Left lung (tissue), 10 donors: Measurements from ENCODE around the gene ARIH2. TPM values are rescaled to one million over a fixed set of nuclear protein-coding genes. Genes with fewer than 3 reads are reported as not detected.

Experiments used
- ATAC-seq: fragments of 200-7000 bp; cut with Tn5 transposase; one replicate; pipeline ENCODE4 v1.9.1; 2020; ENCODE audit warnings: moderate library complexity
- DNase-seq, 4 donors: peaks; one replicate each; pipeline ENCODE4 v3.0.0-alpha.2; 2013 to 2020
- H3K27ac ChIP-seq, 2 donors: fragments of 200-600 bp; sonication (generic) in 1 of 2; one replicate each; pipeline versions ENCODE4 v1.5.0 to v1.8.0; 2020 to 2021
- H3K27me3 ChIP-seq, 2 donors: fragments of 200-600 bp; sonication (generic) in 1 of 2; one replicate each; pipeline versions ENCODE4 v1.5.0 to v1.8.0; 2020 to 2021
- H3K36me3 ChIP-seq, 2 donors: fragments of 200-600 bp; sonication (generic) in 1 of 2; one replicate each; pipeline versions ENCODE4 v1.5.0 to v1.8.0; 2020 to 2021
- H3K4me1 ChIP-seq, 2 donors: fragments of 200-600 bp; one replicate each; pipeline ENCODE4 v1.8.0; 2021
- H3K4me3 ChIP-seq, 2 donors: fragments of 200-600 bp; sonication (generic) in 1 of 2; one replicate each; pipeline versions ENCODE4 v1.5.0 to v1.8.0; 2020 to 2021; ENCODE audit warnings: mild to moderate bottlenecking in 1 of 2
- H3K9me3 ChIP-seq, 2 donors: fragments of 200-600 bp; sonication (generic) in 1 of 2; one replicate each; pipeline versions ENCODE4 v1.5.0 to v1.8.0; 2020 to 2021
- intact Hi-C, 2 donors: fragments of 100-400 bp; cut with DNase I; formaldehyde crosslinking; loops; one replicate each; pipeline versions ENCODE4 v1.11.2 to v1.14.2; 2022
- polyA plus RNA-seq, 6 donors: library from polyadenylated mRNA; unstranded; fragments of 120-200 nt; gene quantifications; one replicate each; pipeline ENCODE4 v1.2.1, GENCODE V29; 2013; ENCODE audit not compliant: insufficient read length in 6 of 6
- total RNA-seq, 2 donors: library from RNA; stranded (reverse); fragmentation: NEBNext Ultra II Directional; extraction: Animal tissue kit (Norgen Biotek cat#: 25700); gene quantifications; one replicate each; pipeline ENCODE4 v1.2.1, GENCODE V29; 2021
- TF ChIP-seq, protein P1 (sequence below), 2 donors: fragments of 200-600 bp; sonication (generic) in 1 of 2; IDR thresholded peaks; one replicate each; pipeline versions ENCODE4 v1.5.0 to v1.8.0; 2021; ENCODE audit warnings: antibody characterized with exemption in 2 of 2
- donor health status: DM: no; HTN: yes; CAD: no.
- donor health status: DM: no; HTN: no; CAD: no.

ARIH2 gene
- total and polyA plus RNA-seq, 8 donors = 67.9 to 92.4 (median 83.5) TPM

DNA sequence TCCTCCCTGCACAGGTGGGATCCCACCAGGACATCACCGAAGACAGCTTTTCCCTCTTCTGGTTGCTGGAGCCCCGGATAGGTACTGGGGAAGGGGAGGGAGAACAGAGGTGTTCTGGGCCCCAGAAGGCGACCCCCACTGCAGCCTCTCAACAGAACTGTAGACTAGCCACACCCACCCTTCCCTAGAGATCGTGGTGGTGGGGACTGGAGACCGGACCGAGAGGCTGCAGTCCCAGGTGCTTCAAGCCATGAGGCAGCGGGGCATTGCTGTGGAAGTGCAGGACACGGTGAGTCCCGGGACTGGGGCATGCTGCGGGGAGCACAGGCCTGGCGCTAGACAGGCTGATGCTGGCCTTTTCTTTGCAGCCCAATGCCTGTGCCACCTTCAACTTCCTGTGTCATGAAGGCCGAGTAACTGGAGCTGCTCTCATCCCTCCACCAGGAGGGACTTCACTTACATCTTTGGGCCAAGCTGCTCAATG is 104.1 kb downstream of the ARIH2 start:
- TF ChIP-seq, protein P1, sequence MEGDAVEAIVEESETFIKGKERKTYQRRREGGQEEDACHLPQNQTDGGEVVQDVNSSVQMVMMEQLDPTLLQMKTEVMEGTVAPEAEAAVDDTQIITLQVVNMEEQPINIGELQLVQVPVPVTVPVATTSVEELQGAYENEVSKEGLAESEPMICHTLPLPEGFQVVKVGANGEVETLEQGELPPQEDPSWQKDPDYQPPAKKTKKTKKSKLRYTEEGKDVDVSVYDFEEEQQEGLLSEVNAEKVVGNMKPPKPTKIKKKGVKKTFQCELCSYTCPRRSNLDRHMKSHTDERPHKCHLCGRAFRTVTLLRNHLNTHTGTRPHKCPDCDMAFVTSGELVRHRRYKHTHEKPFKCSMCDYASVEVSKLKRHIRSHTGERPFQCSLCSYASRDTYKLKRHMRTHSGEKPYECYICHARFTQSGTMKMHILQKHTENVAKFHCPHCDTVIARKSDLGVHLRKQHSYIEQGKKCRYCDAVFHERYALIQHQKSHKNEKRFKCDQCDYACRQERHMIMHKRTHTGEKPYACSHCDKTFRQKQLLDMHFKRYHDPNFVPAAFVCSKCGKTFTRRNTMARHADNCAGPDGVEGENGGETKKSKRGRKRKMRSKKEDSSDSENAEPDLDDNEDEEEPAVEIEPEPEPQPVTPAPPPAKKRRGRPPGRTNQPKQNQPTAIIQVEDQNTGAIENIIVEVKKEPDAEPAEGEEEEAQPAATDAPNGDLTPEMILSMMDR (IDR thresholded peaks at IDR 0.05) = no peak
- Histone ChIP-seq H3K36me3 (peaks cover 0 to 46% of the 10 kb centered on the region in 2 donors), H3K4me3 (peak overlapping the region; percentile 91 to 99), H3K4me1 (peaks cover 27 to 70% of the 10 kb centered on the region in 2 donors), H3K9me3 (no peaks in the 10 kb centered on the region), H3K27ac (peak overlapping the region; percentile 100), H3K27me3 (no peaks in the 10 kb centered on the region)
- DNase-seq (no peak), ATAC-seq (no peak)
- intact Hi-C loops = no loop called here

DNA sequence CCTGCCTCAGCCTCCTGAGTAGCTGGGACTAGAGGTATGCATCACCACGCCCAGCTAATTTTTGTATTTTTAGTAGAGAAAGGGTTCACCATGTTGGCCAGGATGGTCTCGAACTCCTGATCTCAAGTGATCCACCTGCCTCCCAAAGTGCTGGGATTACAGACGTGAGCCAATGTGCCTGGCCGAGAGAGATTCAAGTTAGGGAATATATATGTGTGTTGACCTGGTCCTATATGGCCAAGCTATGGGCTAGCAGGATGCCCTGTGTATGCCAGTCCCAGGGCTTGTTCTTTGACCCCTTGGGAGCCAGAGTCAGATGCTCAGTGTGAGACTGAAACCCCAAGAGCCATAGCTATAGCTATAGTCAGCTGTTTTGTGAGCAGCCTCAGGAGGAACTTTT is 105.1 kb downstream of the ARIH2 start:
- Histone ChIP-seq H3K4me3 (peak overlapping the region in 1 of 2 donors; percentile 91), H3K27ac (no peak overlapping the region), H3K4me1 (peaks cover 35 to 76% of the 10 kb centered on the region in 2 donors), H3K9me3 (no peaks in the 10 kb centered on the region), H3K36me3 (peaks cover 0 to 46% of the 10 kb centered on the region in 2 donors), H3K27me3 (no peaks in the 10 kb centered on the region)
- TF ChIP-seq, protein P1 (IDR thresholded peaks at IDR 0.05) = no peak
- ATAC-seq = no peak
- no peak for DNase-seq
- intact Hi-C loops = no loop called here

DNA sequence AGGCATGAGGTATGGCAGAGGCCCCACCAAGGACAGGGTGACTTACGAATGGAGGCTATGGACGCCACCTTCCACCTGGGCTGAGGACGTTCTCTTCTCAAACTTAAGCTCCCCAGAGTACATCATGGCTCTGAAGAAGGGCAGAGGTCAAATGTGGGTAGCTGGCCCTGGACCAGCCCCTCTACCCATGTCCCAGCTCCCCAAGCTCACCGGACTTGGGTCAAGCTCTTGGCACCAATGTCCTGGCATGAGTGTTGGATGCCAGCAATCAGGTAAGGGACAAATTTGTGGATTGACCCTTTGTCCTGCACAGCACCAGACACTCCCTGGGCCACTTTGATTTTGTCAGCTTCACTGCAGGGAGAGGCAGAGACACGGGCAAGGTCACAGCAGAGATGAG is 105.8 kb downstream of the ARIH2 start:
- intact Hi-C loops = no loop called here
- TF ChIP-seq, protein P1 (IDR thresholded peaks at IDR 0.05) = no peak
- H3K36me3 ChIP-seq = peaks cover 0 to 46% of the 10 kb centered on the region in 2 donors
- H3K4me1 ChIP-seq = peaks cover 32 to 72% of the 10 kb centered on the region in 2 donors
- H3K27ac ChIP-seq = no peak overlapping the region
- H3K4me3 ChIP-seq = no peak overlapping the region
- no peaks in the 10 kb centered on the region for H3K27me3 ChIP-seq
- ATAC-seq (no peak), DNase-seq (no peak)
- H3K9me3 ChIP-seq = no peaks in the 10 kb centered on the region

DNA sequence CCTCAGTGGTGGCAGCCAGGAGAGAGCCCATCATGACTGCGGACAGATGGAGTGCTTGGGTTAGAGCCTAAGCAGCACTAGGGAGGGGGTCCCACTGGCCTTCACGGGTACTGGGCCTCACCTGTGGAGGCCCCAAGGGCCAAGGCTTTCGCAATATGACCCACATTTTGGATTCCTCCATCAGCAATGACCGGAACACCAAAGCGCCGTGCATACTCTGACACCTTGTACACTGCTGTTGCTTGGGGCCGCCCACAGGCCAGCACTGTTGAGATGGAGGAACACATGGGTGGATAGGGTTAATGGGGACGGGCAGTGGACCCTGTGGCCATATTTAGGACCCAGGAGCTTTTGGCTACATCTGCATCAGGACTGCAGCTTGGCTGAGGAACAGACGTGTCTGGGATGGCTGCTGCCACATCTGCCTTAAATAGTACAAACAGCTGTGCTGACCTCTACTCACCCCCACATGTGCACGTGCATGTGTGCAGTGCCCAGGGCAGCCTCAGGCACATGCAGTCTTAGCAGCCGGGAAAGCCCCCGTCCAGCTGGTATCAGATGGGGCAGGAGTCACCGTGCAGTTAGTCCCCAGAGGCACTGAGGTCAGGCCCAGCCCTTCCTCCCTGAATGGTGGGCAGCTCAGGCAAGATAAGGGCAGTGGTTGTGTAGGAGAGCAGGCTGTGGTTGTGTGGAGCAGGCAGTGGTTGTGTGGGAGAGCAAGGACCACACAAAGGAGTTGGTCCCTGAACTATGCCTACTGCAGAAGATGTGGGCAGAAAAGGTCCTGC is 106.6 kb downstream of the ARIH2 start:
- no peak for DNase-seq
- no peak for ATAC-seq
- Histone ChIP-seq H3K27me3 (no peaks in the 10 kb centered on the region), H3K36me3 (peaks cover 0 to 51% of the 10 kb centered on the region in 2 donors), H3K27ac (no peak overlapping the region), H3K4me3 (no peak overlapping the region), H3K4me1 (peaks cover 24 to 65% of the 10 kb centered on the region in 2 donors), H3K9me3 (no peaks in the 10 kb centered on the region)
- TF ChIP-seq, protein P1 (IDR thresholded peaks at IDR 0.05) = no peak
- intact Hi-C loops = no loop called here

DNA sequence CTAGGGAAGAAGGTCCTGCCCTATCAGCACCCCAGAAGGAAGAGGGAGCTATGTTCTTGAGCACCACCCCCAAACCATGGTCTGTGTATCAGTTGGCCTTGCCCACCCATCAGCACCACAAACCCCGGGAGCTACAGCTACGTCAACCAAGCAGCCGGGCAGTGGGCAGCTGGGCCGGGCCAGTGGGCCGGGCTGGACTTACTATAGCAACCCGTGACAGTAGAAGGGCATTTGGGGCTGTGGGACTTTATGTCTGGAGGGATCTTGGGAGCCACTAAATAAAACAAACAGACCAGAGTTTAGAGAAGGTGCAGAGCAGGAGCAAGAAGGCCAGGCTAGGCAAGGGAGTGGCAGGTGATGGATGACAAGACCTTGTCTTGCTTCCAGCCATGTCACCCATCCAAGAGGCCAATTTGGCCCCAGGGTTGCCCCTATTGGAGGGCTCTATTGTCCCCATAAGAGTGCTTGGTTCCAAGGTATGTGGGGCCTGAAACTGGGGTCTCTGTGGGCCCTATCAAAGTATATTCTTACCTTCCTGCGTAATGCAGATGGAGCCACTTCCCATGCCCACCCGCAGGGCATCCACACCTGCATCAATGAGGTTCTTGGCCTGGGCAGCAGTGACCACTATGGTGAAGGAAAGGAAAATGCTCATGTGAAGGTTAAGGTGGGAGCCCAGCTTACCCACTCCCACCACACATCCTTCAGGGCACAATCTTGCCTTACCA is 107.3 kb downstream of the ARIH2 start:
- Histone ChIP-seq H3K27me3 (no peaks in the 10 kb centered on the region), H3K4me1 (peaks cover 21 to 58% of the 10 kb centered on the region in 2 donors), H3K27ac (no peak overlapping the region), H3K9me3 (no peaks in the 10 kb centered on the region), H3K36me3 (peaks cover 0 to 58% of the 10 kb centered on the region in 2 donors), H3K4me3 (no peak overlapping the region)
- no peak for DNase-seq
- intact Hi-C loops = no loop called here
- no peak for ATAC-seq
- TF ChIP-seq, protein P1 (IDR thresholded peaks at IDR 0.05) = no peak
